Skeletal muscle cell (primary cell): Measurements from ENCODE around the gene ANKRD33.
"Not testable (repeated sequence)": the region's sequence is repeated elsewhere in the genome, so short reads cannot be mapped to it uniquely, and the experiment has no call there.

ENCODE experiments used
- DNase-seq: peaks from one replicate; pipeline ENCODE4 v3.0.0-alpha.2; 2010; ENCODE audit warnings: low read depth
- H3K4me3 ChIP-seq: 2 replicates; pipeline ENCODE4 v1.5.1; 2011; ENCODE audit warnings: low read depth, mild to moderate bottlenecking, control low read depth, low read length, moderate library complexity

ANKRD33 gene

DNA sequence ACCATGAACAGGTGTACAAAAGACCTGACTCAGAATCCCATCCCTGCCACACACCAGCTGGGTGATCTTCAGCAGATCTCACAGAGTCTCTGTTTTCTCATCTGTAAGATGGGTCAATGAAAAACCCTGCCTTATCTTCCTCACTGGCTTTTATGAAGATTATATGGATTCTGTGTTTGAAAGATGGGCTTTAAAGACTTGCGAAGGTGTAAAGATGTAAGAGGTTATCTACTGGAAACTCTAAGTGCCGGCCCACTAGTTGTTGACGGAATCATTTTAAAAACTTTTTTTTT lies 15.3 kb upstream of the ANKRD33 start:
- no peak overlapping the region for H3K4me3 ChIP-seq
- DNase-seq: no peak

DNA sequence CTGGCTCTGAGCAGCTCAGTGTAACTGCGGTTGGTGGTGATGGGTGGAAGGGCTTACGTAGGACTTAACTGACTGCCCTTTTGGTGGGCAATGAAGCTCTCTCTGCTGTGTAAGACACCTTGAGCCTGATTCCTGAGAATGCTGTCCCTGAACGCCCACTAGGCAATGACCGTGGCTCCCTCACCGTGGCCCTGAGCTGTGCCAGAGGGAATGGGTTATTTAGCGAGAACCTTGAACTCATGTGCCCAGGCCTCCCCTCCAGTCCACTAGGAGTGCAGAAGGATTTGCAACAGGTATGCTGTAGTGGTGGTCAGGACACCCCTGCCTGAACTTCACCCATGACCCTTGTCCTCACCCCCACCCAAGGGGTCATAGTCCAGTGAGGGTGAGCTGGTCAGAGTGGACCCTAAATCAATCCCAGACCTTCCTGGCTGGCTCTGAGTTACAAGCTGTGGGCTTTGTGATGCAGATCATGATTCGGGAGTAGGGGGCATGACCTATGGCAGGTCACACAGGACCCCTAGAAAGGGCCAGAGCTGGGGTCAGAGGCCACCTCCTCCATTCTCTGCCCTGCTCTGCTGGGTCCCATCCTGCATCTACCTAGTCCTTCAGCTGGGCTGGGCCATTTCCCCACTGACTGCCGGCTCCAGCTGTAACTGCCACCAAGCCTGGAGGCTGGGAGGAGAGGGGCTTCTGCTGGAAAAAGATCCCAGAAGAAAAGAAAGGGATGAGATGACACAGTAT lies 14.5 kb upstream of the ANKRD33 start:
- DNase-seq: no peak
- H3K4me3 ChIP-seq: no peak overlapping the region

DNA sequence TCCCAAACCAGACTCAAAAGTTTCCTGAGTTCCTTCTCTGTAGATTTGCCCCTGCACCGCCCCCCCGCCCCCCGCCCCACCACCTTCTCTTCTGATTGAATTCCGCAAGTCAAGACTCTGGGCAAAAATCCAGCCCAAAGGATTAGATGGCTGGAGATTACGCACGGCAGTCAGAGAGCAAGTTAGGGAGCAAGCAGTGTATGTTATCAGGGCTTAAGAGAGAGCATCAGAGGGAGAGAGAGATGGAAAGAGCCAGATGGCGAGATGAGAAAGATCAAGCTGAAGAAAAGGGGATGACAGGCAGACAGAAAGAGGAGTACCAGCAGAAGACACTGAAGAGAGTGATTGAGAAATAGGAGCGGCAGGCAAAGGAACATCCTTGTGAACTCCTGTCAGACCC lies 13.9 kb upstream of the ANKRD33 start:
- DNase-seq: no peak
- H3K4me3 ChIP-seq: no peak overlapping the region

DNA sequence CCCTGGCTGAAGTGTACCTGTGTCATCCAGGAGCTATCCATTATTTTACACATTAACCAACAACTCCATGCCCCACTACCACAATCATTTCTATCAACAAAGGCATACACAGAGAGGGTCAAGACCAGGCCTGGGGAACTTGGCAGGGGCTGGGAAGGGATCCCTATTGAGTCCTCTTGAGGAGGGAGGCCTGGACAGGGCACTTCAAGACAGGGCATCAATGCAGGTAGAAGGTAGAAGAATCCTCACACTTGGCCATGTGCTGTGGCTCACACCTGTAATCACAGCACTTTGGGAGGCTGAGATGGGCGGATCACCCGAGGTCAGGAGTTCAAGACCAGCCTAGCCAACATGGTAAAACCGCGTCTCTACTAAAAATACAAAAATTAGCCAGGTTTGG lies 13.4 kb upstream of the ANKRD33 start:
- no peak overlapping the region for H3K4me3 ChIP-seq
- no peak for DNase-seq

DNA sequence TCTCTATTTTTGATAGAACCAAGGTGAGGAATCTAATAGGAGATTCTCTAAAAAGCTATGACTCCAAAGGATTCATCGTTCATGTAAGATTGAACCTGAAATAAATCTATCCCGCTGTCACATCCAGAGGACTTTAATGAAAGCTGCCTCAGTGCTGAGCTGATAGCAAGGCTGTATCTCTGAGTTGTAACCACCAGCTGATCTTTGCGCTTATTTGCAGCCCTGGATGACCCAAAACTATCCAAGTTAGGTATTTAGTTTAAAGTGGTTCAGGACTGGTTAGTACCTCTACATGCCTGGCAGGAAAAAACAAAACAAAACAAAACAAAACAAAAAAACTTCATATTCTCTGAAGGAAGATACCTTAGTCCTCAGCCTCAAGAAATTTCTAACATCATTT lies 8.8 kb upstream of the ANKRD33 start:
- DNase-seq: no peak
- no peak overlapping the region for H3K4me3 ChIP-seq

DNA sequence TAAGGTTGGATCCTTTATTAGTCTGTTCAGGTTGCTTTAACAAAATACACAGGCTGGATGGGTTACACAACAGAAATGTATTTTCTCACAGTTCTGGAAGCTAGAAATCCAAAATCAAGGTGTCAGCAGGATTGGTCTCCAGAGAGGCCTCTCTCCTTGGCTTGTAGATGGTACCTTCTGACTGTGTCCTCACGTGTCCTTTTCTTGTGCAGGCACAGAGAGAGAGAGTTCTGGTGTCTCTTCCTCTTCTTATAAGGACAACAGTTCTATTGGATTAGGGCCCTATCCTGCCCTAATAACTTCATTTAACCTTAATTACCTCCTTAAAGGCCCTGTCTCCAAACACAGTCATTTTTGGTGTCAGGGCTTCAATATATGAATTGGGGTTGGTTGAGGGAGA lies 4.6 kb upstream of the ANKRD33 start:
- H3K4me3 ChIP-seq: no peak overlapping the region
- no peak for DNase-seq

DNA sequence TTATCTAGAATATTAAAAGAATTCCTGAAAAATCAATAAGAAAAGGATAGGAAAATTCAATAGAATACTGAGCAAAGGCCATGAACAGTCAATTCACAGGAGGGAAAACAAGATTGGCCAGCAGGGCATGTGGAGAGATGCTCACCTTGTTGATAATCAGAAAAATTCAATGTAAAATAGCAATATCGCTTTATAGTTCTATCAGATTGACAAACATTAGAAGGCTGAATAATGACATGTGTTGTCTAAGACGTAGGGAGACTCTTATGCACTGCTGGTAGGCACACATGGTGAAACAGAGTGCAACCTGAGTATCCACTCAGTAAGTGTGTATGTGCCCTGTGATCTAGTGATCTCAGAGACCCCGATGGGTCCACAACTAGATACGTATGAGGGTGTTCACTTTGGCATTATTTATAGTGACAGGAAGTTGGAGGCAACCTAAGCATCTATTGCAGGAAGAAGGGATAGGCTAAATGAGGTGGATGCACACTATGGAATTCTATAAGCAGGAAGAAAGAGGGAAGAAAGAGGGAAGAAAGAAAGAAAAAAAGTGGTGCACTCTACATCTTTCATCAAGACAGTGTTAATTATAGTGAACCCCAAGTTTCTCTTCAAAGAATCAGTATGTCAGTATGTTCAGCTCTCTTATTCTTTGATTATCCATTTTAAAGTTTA lies 3.8 kb upstream of the ANKRD33 start:
- H3K4me3 ChIP-seq: no peak overlapping the region
- DNase-seq: no peak

DNA sequence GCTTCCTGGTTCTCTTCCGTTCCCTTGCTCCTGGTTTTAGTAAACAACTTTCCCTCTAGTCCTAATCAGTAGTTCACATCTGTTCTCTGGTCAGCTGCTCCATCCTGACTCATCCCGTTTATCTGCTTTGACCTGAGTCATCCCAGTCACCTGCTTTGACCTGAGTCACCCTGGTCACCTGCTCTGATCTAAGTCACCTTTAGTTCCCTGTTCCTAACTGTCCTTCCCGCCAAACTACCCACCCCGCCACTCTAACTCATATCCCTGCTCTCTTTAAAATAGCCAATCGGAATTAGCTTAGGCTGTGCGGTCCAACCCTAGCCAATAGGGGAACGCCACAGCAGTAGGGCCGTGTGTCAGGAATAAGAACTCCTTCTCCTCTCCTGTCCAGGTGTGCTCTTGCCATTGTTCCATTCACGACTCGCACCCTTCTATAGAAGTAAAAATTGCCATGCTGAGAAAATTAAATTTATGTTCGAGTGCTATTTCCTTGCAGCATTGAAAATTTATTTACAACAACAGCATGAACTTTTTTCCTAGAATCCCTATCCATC lies 3.1 kb upstream of the ANKRD33 start:
- no peak overlapping the region for H3K4me3 ChIP-seq
- DNase-seq: no peak

DNA sequence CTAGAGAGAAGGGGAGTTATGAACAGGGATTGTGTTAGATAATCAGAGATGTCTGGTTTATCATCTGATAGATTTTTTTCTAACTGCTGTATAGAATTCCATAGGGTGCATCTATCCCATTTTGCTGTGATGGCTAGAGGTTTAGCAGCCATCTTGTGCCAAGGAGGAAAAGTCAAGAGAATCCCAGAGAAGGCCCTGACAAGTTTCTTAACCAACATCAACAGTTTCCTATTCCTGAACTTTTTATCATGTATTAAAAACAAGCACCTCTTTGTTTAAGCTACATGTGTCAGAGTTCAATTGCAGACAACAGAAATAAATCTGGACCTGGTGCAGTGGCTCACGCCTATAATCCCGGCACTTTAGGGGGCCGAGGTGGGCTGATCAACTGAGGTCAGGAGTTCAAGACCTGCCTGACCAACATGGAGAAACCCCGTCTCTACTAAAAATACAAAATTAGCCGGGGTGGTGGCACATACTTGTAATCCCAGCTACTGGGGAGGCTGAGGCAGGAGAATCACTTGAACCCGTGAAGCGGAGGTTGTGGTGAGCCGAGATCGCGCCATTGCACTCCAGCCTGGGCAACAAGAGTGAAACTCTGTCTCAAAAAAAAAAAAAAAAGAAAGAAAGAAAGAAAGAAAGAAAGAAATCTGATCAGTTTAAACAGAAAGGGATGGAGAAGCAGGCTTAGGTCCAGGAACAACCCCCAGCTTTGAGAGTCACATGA lies 2.4 kb upstream of the ANKRD33 start:
- DNase-seq, H3K4me3 ChIP-seq: not testable (repeated sequence)

DNA sequence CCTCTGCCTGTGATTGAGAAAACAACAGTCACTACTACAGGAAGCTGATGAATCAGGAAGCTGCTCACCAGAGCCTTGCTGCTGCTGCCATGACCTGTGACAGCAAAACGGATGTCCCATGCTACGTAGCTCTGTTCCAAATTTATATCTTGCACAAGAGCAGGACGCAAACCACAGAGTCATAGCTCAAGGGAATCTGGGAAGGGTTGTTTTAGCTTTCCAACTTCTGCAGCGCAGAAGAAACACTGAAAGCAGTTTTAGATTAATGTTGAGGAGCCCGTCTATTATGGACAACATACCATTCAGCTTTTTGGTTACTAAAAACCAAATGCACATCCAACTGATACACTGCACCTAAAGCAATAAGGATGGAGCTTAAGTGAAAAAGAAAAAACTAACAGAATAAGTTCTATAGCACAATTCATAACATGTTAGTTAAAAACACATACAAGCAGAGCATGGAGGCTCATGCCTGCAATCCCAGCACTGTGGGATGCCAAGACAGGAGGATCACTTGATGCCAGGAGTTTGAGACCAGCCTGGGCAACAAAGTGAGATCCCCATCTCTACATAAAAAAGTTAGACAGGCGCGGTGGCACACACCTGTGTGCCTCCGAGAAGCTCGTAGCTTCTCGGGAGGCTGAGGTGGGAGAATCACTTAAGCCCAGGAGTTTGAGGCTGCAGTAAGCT lies 1.7 kb upstream of the ANKRD33 start:
- no peak overlapping the region for H3K4me3 ChIP-seq
- peak; percentile 97 for DNase-seq

DNA sequence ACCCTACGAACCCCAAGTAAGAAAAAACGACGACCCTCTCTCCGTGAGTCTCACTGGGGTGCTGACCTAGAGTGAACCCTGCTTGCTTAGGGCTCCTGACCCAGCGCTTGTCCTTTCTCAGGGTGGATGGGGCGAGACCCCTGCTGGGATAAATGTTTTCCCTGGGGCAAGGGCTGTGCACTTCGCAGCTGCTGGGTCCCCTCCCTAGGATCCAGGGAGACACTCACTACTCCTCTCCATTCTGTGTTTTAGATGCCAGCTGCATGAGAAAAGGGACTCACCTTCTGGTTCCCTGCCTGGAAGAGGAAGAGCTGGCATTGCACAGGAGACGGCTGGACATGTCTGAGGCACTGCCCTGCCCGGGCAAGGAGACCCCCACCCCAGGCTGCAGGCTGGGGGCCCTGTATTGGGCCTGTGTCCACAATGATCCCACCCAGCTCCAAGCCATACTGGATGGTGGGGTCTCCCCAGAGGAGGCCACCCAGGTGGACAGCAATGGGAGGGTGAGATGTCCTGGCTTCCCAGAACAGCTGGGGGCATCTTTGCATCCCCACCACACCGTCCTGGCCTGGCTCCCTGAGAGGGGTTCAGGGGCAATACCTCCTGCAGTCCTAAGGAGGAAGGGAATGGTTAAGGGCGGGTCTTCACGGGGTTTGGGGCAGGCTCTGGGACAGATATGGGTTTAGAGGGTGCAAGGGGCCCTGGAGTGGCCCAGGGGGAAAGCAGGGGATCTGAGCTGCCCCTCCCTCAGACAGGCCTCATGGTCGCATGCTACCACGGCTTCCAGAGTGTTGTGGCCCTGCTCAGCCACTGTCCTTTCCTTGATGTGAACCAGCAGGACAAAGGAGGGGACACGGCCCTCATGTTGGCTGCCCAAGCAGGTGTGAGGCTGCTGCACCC lies 663 bp downstream of the ANKRD33 start:
- DNase-seq: no peak
- peak overlapping the region; percentile 21 for H3K4me3 ChIP-seq

DNA sequence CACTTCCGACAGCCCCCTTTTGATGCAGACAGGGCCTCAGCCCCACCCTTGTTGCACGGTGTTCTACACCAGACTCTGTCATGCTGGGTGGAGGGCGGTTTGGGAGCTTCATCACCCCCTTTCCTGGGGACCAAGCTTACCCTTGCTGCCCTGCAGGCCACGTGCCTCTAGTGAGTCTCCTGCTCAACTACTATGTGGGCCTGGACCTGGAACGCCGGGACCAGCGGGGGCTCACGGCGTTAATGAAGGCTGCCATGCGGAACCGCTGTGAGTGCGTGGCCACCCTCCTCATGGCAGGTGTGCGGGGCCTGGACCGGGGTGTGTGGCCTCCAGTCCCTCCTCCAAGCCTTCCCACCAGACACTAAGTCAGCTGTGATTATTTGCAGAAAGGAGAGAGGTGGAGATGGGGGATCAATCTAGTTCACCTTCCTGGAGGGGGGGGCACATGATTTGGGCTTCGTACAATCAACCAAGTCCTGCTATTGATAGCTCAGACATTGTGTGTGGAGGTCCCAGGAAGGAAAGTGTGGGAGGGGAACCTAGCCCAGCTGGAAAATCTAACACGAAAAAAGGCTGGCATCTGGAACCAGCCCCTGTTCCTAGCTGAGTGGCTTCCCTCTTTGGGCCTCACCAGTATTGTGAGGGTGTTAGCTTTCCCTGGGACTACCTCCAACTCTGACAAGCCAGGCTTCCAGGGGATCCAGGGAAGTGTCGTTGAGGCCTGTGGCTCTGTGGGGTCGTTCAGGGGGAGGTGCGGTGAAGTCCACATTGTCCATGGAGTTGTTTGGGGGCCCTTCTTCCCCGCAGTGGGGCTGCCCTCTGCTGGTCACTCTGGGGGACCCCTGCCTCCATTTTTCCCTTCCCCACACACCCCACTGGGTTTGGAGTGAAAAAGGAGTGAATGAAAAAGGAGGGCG lies 1.6 kb downstream of the ANKRD33 start:
- no peak for DNase-seq
- H3K4me3 ChIP-seq: no peak overlapping the region

DNA sequence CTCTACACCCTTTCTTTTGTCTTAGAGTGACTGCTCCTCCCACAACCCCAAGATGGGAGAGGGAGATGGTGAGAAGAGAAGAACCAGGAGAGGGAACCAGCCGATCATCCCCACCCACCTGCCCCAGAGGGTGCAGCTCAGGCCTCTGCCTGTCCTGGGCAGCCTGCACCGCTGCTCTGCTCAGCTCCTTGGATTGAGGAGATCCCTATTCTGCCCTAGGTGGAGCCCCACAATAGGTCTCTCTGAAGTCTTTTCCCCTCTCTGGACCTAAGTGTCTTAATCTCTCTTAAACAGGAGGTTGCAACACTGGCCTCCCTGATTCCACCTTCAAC lies 2.2 kb downstream of the ANKRD33 start:
- no peak overlapping the region for H3K4me3 ChIP-seq
- no peak for DNase-seq

DNA sequence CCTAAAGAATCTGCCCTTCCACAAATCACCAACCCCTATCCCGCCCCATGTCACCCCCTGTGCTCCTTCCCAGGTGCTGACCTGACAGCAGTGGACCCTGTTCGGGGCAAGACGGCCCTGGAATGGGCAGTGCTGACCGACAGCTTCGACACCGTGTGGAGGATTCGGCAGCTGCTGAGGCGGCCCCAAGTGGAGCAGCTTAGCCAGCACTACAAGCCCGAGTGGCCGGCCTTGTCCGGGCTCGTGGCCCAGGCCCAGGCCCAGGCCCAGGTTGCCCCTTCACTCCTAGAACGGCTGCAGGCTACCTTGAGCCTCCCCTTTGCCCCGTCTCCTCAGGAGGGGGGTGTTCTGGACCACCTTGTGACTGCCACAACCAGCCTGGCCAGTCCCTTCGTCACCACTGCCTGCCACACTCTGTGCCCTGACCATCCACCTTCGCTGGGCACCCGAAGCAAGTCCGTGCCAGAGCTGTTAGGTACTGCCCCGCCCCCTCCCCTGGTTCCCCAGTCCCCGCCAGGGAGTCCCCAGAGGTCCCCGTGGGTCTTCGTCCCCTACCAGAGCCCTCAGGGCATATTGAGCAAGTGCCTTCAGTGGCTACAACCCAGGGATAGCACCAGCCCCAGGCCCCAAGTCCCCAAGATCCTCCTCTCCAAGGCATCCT lies 2.7 kb downstream of the ANKRD33 start:
- no peak overlapping the region for H3K4me3 ChIP-seq
- DNase-seq: no peak

DNA sequence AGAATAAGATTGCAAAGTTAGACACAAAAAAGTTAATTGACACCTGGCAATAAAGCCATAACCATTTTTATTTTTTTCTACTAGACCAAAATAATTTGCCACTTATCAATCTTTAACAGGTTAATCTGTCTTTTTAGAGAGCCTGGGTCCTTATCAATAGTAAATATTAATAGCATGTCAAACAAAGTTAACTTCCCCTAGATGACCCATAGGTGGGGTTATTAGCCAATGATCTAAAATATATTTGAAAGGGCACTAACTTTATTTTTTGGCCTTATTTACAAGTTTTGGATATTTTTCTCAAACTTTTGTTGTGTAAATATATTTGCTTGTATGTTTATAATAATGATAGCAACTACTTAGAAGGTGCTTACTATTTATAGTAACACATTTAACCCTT lies 3.9 kb downstream of the ANKRD33 start:
- no peak overlapping the region for H3K4me3 ChIP-seq
- DNase-seq: no peak

DNA sequence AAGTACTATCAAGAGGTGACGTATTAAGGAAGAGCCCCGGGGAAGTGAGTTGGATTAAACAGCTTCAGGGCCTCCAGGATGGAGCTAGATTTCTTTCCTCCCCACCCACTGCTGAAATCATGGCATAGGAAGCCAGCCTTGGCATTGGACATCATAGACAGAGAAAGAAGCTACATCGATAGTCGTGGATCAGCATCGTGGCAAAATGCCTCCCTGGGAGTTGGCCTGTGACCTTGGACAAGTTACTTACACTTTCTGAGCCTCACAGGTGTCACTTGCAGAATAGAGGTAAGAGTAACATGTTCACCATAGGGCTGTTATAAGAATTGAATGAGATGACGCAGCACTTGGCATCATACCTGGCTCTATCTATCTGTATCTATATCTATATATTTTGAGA lies 5.9 kb downstream of the ANKRD33 start:
- no peak overlapping the region for H3K4me3 ChIP-seq
- DNase-seq: no peak

DNA sequence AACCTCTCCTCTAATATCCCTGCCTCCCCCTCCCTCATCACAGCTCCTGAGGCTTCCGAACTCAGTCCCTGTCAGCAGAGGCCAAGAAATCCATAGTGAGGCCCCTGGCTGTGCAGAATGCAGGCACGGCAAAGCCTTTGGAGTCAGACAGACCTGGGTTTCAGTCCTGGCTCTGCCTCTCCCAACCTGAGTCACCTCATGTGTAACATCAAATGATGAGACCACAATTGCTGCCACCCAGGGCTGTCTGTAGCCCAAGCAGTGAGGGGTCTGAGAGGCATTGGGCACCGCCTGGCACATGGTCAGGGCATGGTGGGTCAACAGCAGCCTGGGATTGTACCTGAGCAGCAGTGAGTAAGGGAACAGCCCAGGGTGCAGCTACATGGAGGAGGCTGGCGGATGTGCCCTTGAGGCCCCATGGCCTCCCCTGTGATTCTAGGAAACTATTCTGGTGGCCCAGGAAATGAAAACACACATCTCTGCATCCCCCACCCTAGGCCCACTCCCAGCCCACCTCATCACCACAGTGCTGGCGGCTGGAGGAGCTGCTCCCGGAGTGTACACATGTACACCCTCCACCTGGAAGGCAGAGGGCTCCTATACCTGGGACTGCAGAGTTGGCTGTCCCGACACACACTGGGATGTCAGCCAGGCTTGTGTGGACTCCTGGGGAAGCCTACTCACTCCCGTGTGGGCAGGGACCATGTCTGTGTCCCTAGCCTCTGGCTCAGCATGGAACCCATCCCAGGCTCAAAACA lies 7.7 kb downstream of the ANKRD33 start:
- no peak overlapping the region for H3K4me3 ChIP-seq
- no peak for DNase-seq
